CD4-positive, alpha-beta T cell (primary cell): ENCODE data around the gene JCHAIN. TPM values are rescaled to one million over a fixed set of nuclear protein-coding genes. Genes with fewer than 3 reads are reported as not detected.

Source experiments
- ATAC-seq: fragments of 200-7000 bp; cut with Tn5 transposase; one replicate; pipeline ENCODE4 v1.10.0; 2022; ENCODE audit warnings: mild to moderate bottlenecking; ENCODE audit not compliant: poor library complexity
- CTCF ChIA-PET: fragments of 350-600 bp; sonication (Branson Sonifier 250); formaldehyde crosslinking; loops from one replicate; lab custom pipeline; 2021; ENCODE audit warnings: antibody characterized with exemption, inconsistent platforms; lab: Charles Lee
- POLR2A ChIA-PET: fragments of 350-600 bp; sonication (Branson Sonifier 250); formaldehyde crosslinking; loops from one replicate; lab custom pipeline; 2021; ENCODE audit warnings: antibody characterized with exemption, inconsistent platforms; lab: Charles Lee
- DNase-seq, 14 experiments: peaks; one replicate each; pipeline ENCODE4 v3.0.0-alpha.2; 2013 to 2020; ENCODE audit warnings: mixed read lengths in 2 of 14
- H3K27ac ChIP-seq, 2 donors: one replicate each; pipeline versions ENCODE4 v1.5.1 to v1.7.0; 2013; ENCODE audit warnings: low read length in 2 of 2, low read depth in 1 of 2, mild to moderate bottlenecking in 1 of 2
- H3K27me3 ChIP-seq, 2 experiments: 1 replicate in 1 of 2; 2 replicates in 1 of 2; pipeline versions ENCODE4 v1.6.1 to v1.7.0; 2013; ENCODE audit warnings: low read length in 2 of 2, control low read depth in 1 of 2, mild to moderate bottlenecking in 1 of 2, moderate library complexity in 1 of 2; ENCODE audit not compliant: insufficient read depth in 2 of 2, control insufficient read depth in 1 of 2
- H3K36me3 ChIP-seq: one replicate; pipeline ENCODE4 v1.6.1; 2013; ENCODE audit warnings: low read length, control low read depth; ENCODE audit not compliant: insufficient read depth
- H3K4me1 ChIP-seq: one replicate; pipeline ENCODE4 v1.6.1; 2013; ENCODE audit warnings: low read length, control low read depth; ENCODE audit not compliant: insufficient read depth
- H3K4me3 ChIP-seq: one replicate; pipeline ENCODE4 v1.5.1; 2013; ENCODE audit warnings: mild to moderate bottlenecking, low read length, moderate library complexity
- H3K9me3 ChIP-seq, 2 experiments: 1 replicate in 1 of 2; 2 replicates in 1 of 2; pipeline versions ENCODE4 v1.6.1 to v1.7.0; 2013; ENCODE audit warnings: low read length in 2 of 2, mild to moderate bottlenecking in 2 of 2, control low read depth in 1 of 2, moderate library complexity in 1 of 2; ENCODE audit not compliant: control insufficient read depth in 1 of 2, insufficient read depth in 1 of 2
- H3K27ac Mint-ChIP-seq: one replicate; pipeline ENCODE4 v1.8.0; 2020; ENCODE audit warnings: mixed read lengths
- H3K27me3 Mint-ChIP-seq: one replicate; pipeline ENCODE4 v1.8.0; 2021; ENCODE audit warnings: mixed read lengths
- H3K36me3 Mint-ChIP-seq: one replicate; pipeline ENCODE4 v1.8.0; 2021; ENCODE audit warnings: low read depth, mixed read lengths
- H3K4me1 Mint-ChIP-seq: one replicate; pipeline ENCODE4 v1.8.0; 2021; ENCODE audit warnings: low read depth, mixed read lengths
- H3K4me3 Mint-ChIP-seq: one replicate; pipeline ENCODE4 v1.8.0; 2020; ENCODE audit warnings: mild to moderate bottlenecking, mixed read lengths
- H3K9me3 Mint-ChIP-seq: one replicate; pipeline ENCODE4 v1.8.0; 2020; ENCODE audit warnings: mixed read lengths
- CTCF ChIP-seq: fragments of 200-600 bp; IDR thresholded peaks from one replicate; pipeline ENCODE4 v1.8.0; 2022; ENCODE audit warnings: antibody characterized with exemption, mild to moderate bottlenecking
- intact Hi-C, 2 experiments: fragments of 100-400 bp; cut with DNase I in 1 of 2; cut with micrococcal nuclease in 1 of 2; formaldehyde crosslinking; loops; one replicate each; pipeline versions ENCODE4 v1.15.1 to v1.9.0; 2023 to 2025; cut with DNase I, micrococcal nuclease
- total RNA-seq, 174 experiments: library from RNA in 2 of 174; stranded (reverse) in 2 of 174; gene quantifications; one replicate each; pipeline ENCODE4 v1.2.3 and lab custom pipeline; 2021 to 2026

The JCHAIN gene
- total RNA-seq, 2 experiments from 2014 or later, result 1.0 to 2.7 TPM

- Histone ChIP-seq H3K36me3 (no peaks in the 10 kb centered on the region), H3K9me3 (no peaks in the 10 kb centered on the region), H3K4me3 (no peak overlapping the region), H3K4me1 (peaks cover 8% of the 10 kb centered on the region), H3K27ac (no peak overlapping the region), H3K27me3 (no peaks in the 10 kb centered on the region)
- Mint-ChIP-seq H3K4me1 (peaks cover 49% of the 10 kb centered on the region), H3K36me3 (no peaks in the 10 kb centered on the region), H3K27me3 (no peaks in the 10 kb centered on the region), H3K9me3 (no peaks in the 10 kb centered on the region), H3K4me3 (no peak overlapping the region), H3K27ac (no peak overlapping the region)
- TF ChIP-seq CTCF, result no peak
- no peak for ATAC-seq
- CTCF ChIA-PET, result no interaction called here
- intact Hi-C loops, result no loop called here
- peak in 2 of 14 experiments; percentile 30 for DNase-seq
- POLR2A ChIA-PET, result interaction anchor here (1.1 to 1.4 kb wide), 2 partner anchors 9 kb away, joined by 3 to 9 read pairs; partner anchors contain the start of gene RUFY3
Observed at GRCh38 chr4:70713453-70714078, 47.3 kb upstream of the JCHAIN start.

- Mint-ChIP-seq H3K27me3 (no peaks in the 10 kb centered on the region), H3K9me3 (no peaks in the 10 kb centered on the region), H3K4me3 (no peak overlapping the region), H3K4me1 (peaks cover 49% of the 10 kb centered on the region), H3K27ac (no peak overlapping the region), H3K36me3 (no peaks in the 10 kb centered on the region)
- Histone ChIP-seq H3K27ac (no peak overlapping the region), H3K36me3 (no peaks in the 10 kb centered on the region), H3K27me3 (no peaks in the 10 kb centered on the region), H3K4me1 (peaks cover 8% of the 10 kb centered on the region), H3K9me3 (no peaks in the 10 kb centered on the region), H3K4me3 (no peak overlapping the region)
- POLR2A ChIA-PET, result interaction anchor here (1.1 to 1.8 kb wide), 3 partner anchors 8 to 22 kb away, joined by 3 to 9 read pairs (median 7); partner anchors contain the start of gene RUFY3
- TF ChIP-seq CTCF, result no peak
- ATAC-seq, result no peak
- no peak for DNase-seq
- CTCF ChIA-PET, result no interaction called here
- intact Hi-C loops, result no loop called here
Observed at GRCh38 chr4:70712604-70713452, 46.5 kb upstream of the JCHAIN start.

- Histone ChIP-seq H3K4me1 (peaks cover 10% of the 10 kb centered on the region), H3K27ac (no peak overlapping the region), H3K4me3 (no peak overlapping the region), H3K27me3 (no peaks in the 10 kb centered on the region), H3K9me3 (no peaks in the 10 kb centered on the region), H3K36me3 (no peaks in the 10 kb centered on the region)
- ATAC-seq, result no peak
- Mint-ChIP-seq H3K9me3 (no peaks in the 10 kb centered on the region), H3K4me1 (peaks cover 47% of the 10 kb centered on the region), H3K4me3 (no peak overlapping the region), H3K27me3 (no peaks in the 10 kb centered on the region), H3K27ac (peak overlapping the region; percentile 14), H3K36me3 (no peaks in the 10 kb centered on the region)
- TF ChIP-seq CTCF, result no peak
- DNase-seq, result no peak
- ChIA-PET POLR2A (interaction anchor here (1.4 to 1.8 kb wide), 2 partner anchors 10 to 23 kb away, joined by 7 to 9 read pairs; partner anchors contain the start of gene RUFY3), CTCF (no interaction called here)
- intact Hi-C loops, result no loop called here
Observed at GRCh38 chr4:70712150-70712549, 45.8 kb upstream of the JCHAIN start.
